Stimulated activated effector memory CD8-positive, alpha-beta T cell treated with anti-CD3 and anti-CD28 coated beads, Interleukin-12 subunit alpha, Interleukin-12 subunit beta, amount 100 ng/mL, for 72 hours (primary cell): ENCODE data around the gene PRKCZ.

ENCODE experiments used
- ATAC-seq: fragments of 150-1000 bp; cut with Tn5 transposase; 2 replicates; pipeline ENCODE4 v1.10.0; 2021
- DNase-seq, 2 donors: peaks; one replicate each; pipeline ENCODE4 v3.0.0; 2021 to 2022; ENCODE audit warnings: low spot score in 2 of 2
- H3K27ac Mint-ChIP-seq: one replicate; pipeline ENCODE4 v1.8.0; 2022; ENCODE audit warnings: mild to moderate bottlenecking, mixed read lengths
- H3K36me3 Mint-ChIP-seq: one replicate; pipeline ENCODE4 v1.8.0; 2022; ENCODE audit warnings: mild to moderate bottlenecking, mixed read lengths
- H3K4me1 Mint-ChIP-seq: one replicate; pipeline ENCODE4 v1.8.0; 2022; ENCODE audit warnings: mixed read lengths
- H3K4me3 Mint-ChIP-seq: one replicate; pipeline ENCODE4 v1.8.0; 2022; ENCODE audit warnings: mild to moderate bottlenecking, mixed read lengths
- H3K9me3 Mint-ChIP-seq: one replicate; pipeline ENCODE4 v1.8.0; 2022; ENCODE audit warnings: mixed read lengths

The PRKCZ gene

DNA sequence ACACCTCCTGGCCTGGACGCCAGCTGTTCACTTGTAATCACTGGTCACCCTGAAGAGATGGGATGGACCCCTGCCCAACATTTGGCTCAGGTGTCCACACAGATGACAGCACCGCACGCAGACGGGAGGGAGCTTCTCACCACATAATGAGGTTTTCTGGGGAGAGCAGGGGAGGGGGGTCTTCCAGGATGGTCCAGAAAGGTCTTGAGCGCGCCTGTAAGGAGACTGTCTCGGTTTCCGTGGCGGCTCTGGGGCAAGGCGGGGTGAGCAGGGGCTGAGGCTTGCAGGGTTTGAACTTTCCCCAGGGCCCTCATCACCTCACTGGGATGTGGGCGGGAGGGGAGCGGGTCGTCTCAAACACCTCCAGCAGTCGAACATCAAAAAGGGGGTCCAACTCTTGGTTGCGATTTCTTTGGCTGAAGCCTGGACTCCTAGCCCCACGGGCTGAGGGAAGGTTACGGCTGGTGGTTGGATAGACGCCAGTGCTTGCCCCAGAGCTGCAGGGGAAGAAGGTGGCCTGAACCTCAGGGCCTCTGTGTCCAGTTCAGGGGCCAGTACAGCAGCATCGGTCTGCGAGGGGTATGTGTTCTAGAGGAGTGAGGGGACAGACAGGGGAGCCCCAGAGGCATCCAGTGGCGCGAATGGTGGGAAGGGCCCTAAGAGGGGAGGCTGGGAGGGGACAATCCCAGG is 53.8 kb downstream of the PRKCZ start:
- Mint-ChIP-seq H3K36me3 (no peaks in the 10 kb centered on the region), H3K9me3 (no peaks in the 10 kb centered on the region), H3K4me3 (no peak overlapping the region), H3K4me1 (no peaks in the 10 kb centered on the region), H3K27ac (no peak overlapping the region)
- ATAC-seq (no peak), DNase-seq (no peak)

DNA sequence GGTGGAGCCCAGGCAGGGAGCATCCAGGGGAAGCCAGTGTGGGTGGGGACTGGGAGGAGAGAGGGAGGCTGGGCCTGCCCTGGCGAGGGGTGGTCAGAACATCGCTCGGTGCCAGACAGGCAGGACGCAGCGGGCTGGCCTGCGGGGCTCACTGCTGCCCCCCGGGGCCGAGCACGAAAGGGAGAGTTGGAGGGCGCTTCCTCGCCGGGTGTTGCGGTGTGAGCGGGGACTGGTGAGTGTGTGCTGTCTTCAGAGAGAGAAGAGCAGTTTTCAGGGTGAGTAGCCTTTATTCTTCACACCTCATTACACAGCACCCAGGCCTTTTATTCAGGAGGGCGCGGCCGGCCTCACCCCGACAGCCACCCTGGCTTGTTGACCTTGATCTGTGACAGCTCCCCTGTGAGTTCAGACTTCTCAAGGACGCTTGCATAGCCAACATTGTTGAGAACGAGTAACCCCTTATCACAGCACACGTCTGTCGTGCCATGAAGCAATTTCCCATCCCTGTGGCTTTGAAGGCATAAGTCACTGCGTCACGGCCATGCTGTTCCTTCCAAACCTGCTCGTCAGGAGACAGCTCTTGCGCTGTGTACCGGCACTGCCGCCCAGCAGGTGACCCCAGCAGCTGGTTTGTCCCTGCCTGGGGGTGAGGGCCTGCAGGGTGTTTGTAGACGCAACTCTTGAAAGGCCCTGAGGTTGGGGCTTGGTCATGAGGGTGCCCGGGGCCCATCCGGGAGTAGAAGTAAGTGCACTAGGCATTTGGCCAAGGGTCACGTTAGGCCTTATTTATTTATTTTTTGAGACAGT is 54.6 kb downstream of the PRKCZ start:
- no peak for DNase-seq
- Mint-ChIP-seq H3K27ac (no peak overlapping the region), H3K4me1 (no peaks in the 10 kb centered on the region), H3K36me3 (no peaks in the 10 kb centered on the region), H3K4me3 (no peak overlapping the region), H3K9me3 (no peaks in the 10 kb centered on the region)
- ATAC-seq: no peak

- Mint-ChIP-seq H3K27ac (no peak overlapping the region), H3K4me3 (no peak overlapping the region), H3K9me3 (no peaks in the 10 kb centered on the region), H3K4me1 (no peaks in the 10 kb centered on the region), H3K36me3 (no peaks in the 10 kb centered on the region)
- DNase-seq (no peak), ATAC-seq (no peak)
Measured at GRCh38 chr1:2105781-2106524, 55.7 kb downstream of the PRKCZ start.

DNA sequence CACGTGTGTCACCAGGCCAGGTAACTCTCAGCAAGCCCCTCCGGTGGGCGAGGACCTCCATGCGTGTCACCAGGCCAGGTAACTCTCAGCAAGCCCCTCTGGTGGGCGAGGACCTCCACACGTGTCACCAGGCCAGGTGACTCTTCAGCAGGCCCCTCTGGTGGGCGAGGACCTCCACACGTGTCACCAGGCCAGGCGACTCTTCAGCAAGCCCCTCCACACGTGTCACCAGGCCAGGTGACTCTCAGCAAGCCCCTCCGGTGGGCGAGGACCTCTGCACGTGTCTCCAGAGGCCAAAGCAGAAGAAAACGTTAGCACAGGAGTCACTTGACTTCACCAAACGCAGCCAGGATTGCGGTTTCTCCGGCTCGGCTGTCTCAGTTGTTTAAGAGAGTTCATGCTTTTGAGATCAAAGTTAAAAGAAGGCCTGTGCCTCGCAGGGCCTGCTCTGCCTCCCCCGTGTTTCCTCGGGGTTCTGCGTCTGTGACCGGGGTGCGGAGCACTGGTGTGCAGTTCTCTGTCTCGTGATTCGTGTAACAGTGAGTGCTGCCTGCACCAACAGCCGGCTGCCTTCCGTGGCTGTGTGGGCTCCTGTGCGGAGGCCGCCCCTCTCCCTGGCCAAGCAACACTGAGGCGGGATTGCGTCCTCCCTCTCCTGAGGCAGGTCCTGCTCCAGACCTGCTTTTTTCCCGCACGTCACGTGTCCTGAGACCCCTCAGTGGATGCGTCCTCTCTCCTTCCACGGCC is 56.6 kb downstream of the PRKCZ start:
- H3K4me1 Mint-ChIP-seq: no peaks in the 10 kb centered on the region
- no peak for DNase-seq
- no peaks in the 10 kb centered on the region for H3K36me3 Mint-ChIP-seq
- no peak for ATAC-seq
- no peak overlapping the region for H3K4me3 Mint-ChIP-seq
- H3K27ac Mint-ChIP-seq: no peak overlapping the region
- H3K9me3 Mint-ChIP-seq: no peaks in the 10 kb centered on the region

DNA sequence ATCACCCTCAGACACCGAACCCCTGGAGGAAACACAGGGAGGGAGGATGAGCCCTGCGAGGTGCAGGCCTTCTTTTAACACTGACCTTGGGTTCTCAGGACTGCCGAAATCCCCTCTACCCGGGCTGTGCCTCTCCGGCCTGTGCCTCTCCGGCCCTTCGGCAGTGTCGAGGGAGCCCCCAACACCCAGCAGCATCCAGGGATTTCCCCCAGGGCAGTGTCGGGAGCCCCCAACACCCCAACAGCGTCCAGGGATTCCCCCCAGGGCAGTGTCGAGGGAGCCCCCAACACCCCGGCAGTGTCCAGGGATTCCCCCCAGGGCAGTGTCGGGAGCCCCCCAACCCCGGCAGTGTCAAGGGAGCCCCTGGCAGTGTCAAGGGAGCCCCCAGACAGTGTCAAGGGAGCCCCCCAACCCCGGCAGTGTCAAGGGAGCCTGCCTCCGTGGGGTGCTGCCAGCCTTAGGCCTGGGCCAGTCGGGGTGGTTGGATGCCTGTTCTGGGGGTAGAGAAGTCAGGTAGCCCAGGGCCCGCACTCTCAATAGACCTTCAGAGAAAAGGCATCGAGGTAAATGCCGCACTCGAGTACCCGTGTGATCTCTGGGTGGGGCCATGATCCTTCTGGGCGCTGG is 57.5 kb downstream of the PRKCZ start:
- Mint-ChIP-seq H3K4me1 (no peaks in the 10 kb centered on the region), H3K9me3 (no peaks in the 10 kb centered on the region)

DNA sequence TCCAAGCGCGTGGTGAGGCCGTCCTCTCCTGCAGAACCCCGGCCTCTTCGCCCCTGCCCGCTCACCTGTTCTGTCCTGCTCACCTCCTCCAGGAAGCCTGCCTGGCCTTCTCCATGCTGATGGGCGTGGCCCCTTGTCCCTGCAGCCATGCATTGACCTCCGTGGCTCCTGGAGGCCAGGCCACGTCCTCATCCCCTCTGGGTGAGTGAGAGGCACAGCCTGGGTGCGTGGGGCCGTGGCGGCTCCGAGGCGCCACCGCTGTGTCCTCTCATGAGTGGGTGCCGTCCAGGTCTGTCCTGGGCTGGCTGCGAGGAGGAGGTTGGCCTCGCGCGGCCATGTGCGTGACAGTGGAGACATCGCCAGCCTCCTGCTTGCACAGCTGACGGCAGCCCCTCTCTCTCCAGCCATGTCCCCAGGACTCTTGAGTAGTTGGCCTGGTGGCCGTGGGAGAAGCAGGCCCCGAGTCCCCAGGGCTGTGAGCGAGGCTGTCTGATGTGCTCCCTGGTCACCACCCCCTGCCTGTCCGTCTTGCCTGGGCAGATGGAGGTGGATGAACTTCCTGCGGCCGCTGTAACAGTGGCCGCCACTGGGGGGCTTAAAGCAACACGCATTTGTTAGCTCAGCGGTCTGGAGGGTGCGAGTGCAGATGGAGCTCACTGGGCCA is 58.1 kb downstream of the PRKCZ start:
- Mint-ChIP-seq H3K27ac (no peak overlapping the region), H3K4me1 (no peaks in the 10 kb centered on the region), H3K9me3 (no peaks in the 10 kb centered on the region), H3K4me3 (no peak overlapping the region), H3K36me3 (no peaks in the 10 kb centered on the region)
- DNase-seq (no peak), ATAC-seq (no peak)

More for the DNA sequence above, 57.5 kb downstream of the PRKCZ start:
- DNase-seq (no peak), ATAC-seq (no peak)
- Mint-ChIP-seq H3K27ac (no peak overlapping the region), H3K4me3 (no peak overlapping the region), H3K36me3 (no peaks in the 10 kb centered on the region)

- Mint-ChIP-seq H3K4me1 (no peaks in the 10 kb centered on the region), H3K27ac (no peak overlapping the region), H3K4me3 (no peak overlapping the region), H3K36me3 (no peaks in the 10 kb centered on the region), H3K9me3 (no peaks in the 10 kb centered on the region)
- ATAC-seq (no peak), DNase-seq (no peak)
Measured at GRCh38 chr1:2108877-2109580, 58.8 kb downstream of the PRKCZ start.

DNA sequence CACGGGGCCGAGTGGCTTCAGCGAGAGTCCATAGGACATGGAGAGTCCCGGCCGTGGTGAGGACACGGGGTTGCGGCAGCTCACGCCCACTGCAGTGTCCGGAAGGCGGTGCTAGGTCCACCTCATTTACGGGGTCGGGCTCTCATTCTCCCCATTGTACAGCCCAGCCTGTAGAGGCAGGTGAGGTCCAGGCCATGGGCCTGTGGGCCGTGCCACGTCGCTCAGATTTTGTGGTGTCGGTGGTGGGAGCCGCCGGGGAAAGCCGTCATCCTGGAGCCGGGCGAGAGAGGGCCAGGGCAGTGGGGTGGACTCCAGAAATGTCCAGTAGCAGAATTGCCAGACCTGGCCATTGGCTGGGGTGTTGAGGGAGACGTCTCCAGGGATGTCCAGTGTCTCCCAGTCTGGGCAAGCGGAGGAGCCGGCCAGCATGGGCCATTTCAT is 59.4 kb downstream of the PRKCZ start:
- Mint-ChIP-seq H3K4me1 (no peaks in the 10 kb centered on the region), H3K4me3 (no peak overlapping the region), H3K9me3 (no peaks in the 10 kb centered on the region), H3K36me3 (no peaks in the 10 kb centered on the region), H3K27ac (no peak overlapping the region)
- DNase-seq (no peak), ATAC-seq (no peak)

DNA sequence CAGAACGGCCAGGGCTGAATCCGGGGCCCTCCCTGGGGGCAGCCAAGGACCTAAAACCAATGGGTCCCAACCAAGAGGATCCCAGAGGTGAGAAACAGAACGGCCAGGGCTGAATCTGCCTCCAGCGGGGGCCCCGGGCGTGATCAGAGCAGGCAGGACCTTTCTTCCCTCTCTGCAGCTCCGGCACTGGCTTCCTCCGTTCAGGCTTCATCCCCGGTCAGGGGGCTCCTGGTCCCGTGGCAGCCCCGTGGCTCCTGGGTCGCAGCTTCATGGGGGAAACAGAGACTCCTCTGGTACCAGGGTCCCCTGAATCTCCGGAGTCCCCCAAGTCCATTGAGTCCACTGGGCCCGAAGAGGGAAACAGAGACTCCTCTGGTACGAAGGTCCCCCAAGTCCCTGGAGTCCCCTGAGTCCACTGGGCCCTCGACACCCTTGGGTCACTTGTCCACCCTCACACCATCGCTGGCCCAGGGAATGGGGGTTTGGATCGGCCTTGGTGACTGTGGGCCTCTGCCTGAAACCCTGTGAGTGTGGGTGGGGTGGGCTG is 60.1 kb downstream of the PRKCZ start:
- Mint-ChIP-seq H3K27ac (no peak overlapping the region), H3K4me3 (no peak overlapping the region), H3K4me1 (peaks cover 4% of the 10 kb centered on the region), H3K9me3 (no peaks in the 10 kb centered on the region), H3K36me3 (no peaks in the 10 kb centered on the region)
- ATAC-seq (no peak), DNase-seq (no peak)

GRCh38 chr1:2110738-2111673 is 60.8 kb downstream of the PRKCZ start:
- no peaks in the 10 kb centered on the region for H3K36me3 Mint-ChIP-seq
- no peak overlapping the region for H3K4me3 Mint-ChIP-seq
- DNase-seq (no peak), ATAC-seq (no peak)
- no peaks in the 10 kb centered on the region for H3K9me3 Mint-ChIP-seq
- peaks cover 11% of the 10 kb centered on the region for H3K4me1 Mint-ChIP-seq
- H3K27ac Mint-ChIP-seq: no peak overlapping the region

GRCh38 chr1:2111674-2112035 is 61.4 kb downstream of the PRKCZ start:
- ATAC-seq (no peak), DNase-seq (no peak)
- Mint-ChIP-seq H3K36me3 (no peaks in the 10 kb centered on the region), H3K4me1 (peaks cover 14% of the 10 kb centered on the region), H3K4me3 (no peak overlapping the region), H3K27ac (no peak overlapping the region), H3K9me3 (no peaks in the 10 kb centered on the region)

- Mint-ChIP-seq H3K36me3 (no peaks in the 10 kb centered on the region), H3K4me3 (no peak overlapping the region), H3K27ac (no peak overlapping the region), H3K9me3 (no peaks in the 10 kb centered on the region), H3K4me1 (peaks cover 14% of the 10 kb centered on the region)
- no peak for DNase-seq
- no peak for ATAC-seq
Measured at GRCh38 chr1:2112280-2112701, 62.1 kb downstream of the PRKCZ start.

DNA sequence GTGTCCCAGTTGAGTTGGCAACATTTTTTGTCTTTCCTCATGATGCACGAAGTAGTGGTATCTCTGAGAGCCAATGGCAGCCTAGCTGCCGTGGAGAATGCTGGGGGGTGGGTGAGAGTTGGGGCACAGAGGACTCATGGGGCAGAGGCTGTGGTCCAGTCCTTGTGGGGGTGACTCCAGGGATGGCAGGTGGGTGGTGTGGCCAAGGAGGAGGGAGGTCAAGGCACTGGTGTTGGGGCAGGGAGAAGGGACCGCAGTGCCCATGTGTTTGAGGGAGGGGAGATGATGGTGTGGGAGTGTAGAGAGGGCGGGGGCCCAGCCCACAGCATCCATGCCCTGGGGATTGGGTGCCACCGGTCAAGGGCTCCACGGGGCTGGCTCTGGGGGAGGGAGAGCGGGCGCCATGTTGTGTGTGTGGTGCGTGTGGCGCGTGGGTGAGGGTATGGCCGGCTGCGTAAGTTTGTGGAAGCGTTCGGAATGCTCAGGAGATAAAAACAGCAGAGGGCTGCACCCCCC is 63.5 kb downstream of the PRKCZ start:
- Mint-ChIP-seq H3K27ac (no peak overlapping the region), H3K4me3 (no peak overlapping the region), H3K4me1 (peaks cover 14% of the 10 kb centered on the region), H3K36me3 (no peaks in the 10 kb centered on the region), H3K9me3 (no peaks in the 10 kb centered on the region)
- ATAC-seq: no peak
- no peak for DNase-seq
